Measurements from ENCODE around the gene ZNF561. TPM values are rescaled to one million over a fixed set of nuclear protein-coding genes. Genes with fewer than 3 reads are reported as not detected.

Gene ZNF561
- total and polyA plus RNA-seq, 9 of the 15 experiments (the other 6 are each of a cell fraction or from before 2014, with no cell fraction given): 13.9 to 34.9 (median 23.6) TPM

- peak in 1 of 2 experiments; percentile 93; a peak in 2 of 3 replicates for TF ChIP-seq CBX3 (IDR thresholded peaks at IDR 0.05; ENCODE audit: borderline replicate concordance in 1 of 2, low read length in 2 of 2)
- no peak for TF ChIP-seq ATF6 (CRISPR knock-in tag; IDR thresholded peaks at IDR 0.05)
- no peak for TF ChIP-seq U2AF1 (optimal IDR thresholded peaks at IDR 0.05; ENCODE audit: low read depth, low read length)
- TF ChIP-seq ZNF277 (CRISPR knock-in tag; IDR thresholded peaks at IDR 0.05; ENCODE audit: borderline replicate concordance): no peak
- no peak for TF ChIP-seq MCM5 (IDR thresholded peaks at IDR 0.05; ENCODE audit: low read depth)
- TF ChIP-seq SNAPC5 (CRISPR knock-in tag; IDR thresholded peaks at IDR 0.05): no peak
- TF ChIP-seq SMARCB1 (IDR thresholded peaks at IDR 0.05; ENCODE audit: insufficient read length, low read depth): no peak
- peak; percentile 100 for TF ChIP-seq ZNF75A (CRISPR knock-in tag; IDR thresholded peaks at IDR 0.05)
- TF ChIP-seq NR0B1 (IDR thresholded peaks at IDR 0.05; ENCODE audit: partially characterized antibody): no peak
- TF ChIP-seq BMI1 (IDR thresholded peaks at IDR 0.05; ENCODE audit: low read length): no peak
- peak; percentile 77 for TF ChIP-seq ZEB2 (IDR thresholded peaks at IDR 0.05)
These were observed 54.9 kb downstream of the ZNF561 start (continued) for GRCh38 chr19:9565900-9566705.

Other genes with a start within 250 kb of the ZNF561 start
Only the 7 nearest of the 9 such genes appear.
- 12.7 and 14.0 TPM in 2 replicates for gene ZNF266, start 185.7 kb downstream of the ZNF561 start, total RNA-seq (2014; rRNA removed)
- 23.0 and 27.1 TPM in 2 replicates for gene ZNF266, start 185.7 kb downstream of the ZNF561 start, total RNA-seq (2014; rRNA removed; fragmentation: Illumina TruSeq; extraction: Trizol)
- 19.2 and 19.3 TPM in 2 replicates for gene ZNF266, start 185.7 kb downstream of the ZNF561 start, total RNA-seq (2015; rRNA removed; fragmentation: Illumina TruSeq; extraction: Trizol)
- 20.0 and 20.3 TPM in 2 replicates for gene ZNF266, start 185.7 kb downstream of the ZNF561 start, total RNA-seq (2021)
- gene ZNF266, start 185.7 kb downstream of the ZNF561 start, polyA plus RNA-seq (2011; rRNA removed): 40.9 and 41.8 TPM in 2 replicates
- gene ZNF266, start 185.7 kb downstream of the ZNF561 start, polyA plus RNA-seq (2014; fragmentation: Illumina TruSeq; extraction: Trizol): 19.8 and 21.0 TPM in 2 replicates
- gene ZNF266, start 185.7 kb downstream of the ZNF561 start, polyA plus RNA-seq (2014; fragmentation: Nextera tagmentation; extraction: Ambion mirVana): 1 to 10 TPM; 5.9 to 7.6 TPM
- gene ZNF266, start 185.7 kb downstream of the ZNF561 start, polyA plus RNA-seq (2014; rRNA removed): 16.2 and 21.6 TPM in 2 replicates
- gene ZNF560, start 122.6 kb downstream of the ZNF561 start, total RNA-seq (2014; rRNA removed): not detected in 2 replicates
- gene ZNF560, start 122.6 kb downstream of the ZNF561 start, total RNA-seq (2014; rRNA removed; fragmentation: Illumina TruSeq; extraction: Trizol): 0.04 TPM in 1 of 2 replicates, not detected in the other
- not detected in 2 replicates for gene ZNF560, start 122.6 kb downstream of the ZNF561 start, total RNA-seq (2015; rRNA removed; fragmentation: Illumina TruSeq; extraction: Trizol)
- 0.09 TPM in 1 of 2 replicates, not detected in the other for gene ZNF560, start 122.6 kb downstream of the ZNF561 start, total RNA-seq (2021)
- not detected in 2 replicates for gene ZNF560, start 122.6 kb downstream of the ZNF561 start, polyA plus RNA-seq (2011; rRNA removed)
- 0.04 and 0.26 TPM in 2 replicates for gene ZNF560, start 122.6 kb downstream of the ZNF561 start, polyA plus RNA-seq (2014; fragmentation: Illumina TruSeq; extraction: Trizol)
- under 1 TPM; 0.06 to 0.18 TPM for gene ZNF560, start 122.6 kb downstream of the ZNF561 start, polyA plus RNA-seq (2014; fragmentation: Nextera tagmentation; extraction: Ambion mirVana)
- 0.03 and 0.04 TPM in 2 replicates for gene ZNF560, start 122.6 kb downstream of the ZNF561 start, polyA plus RNA-seq (2014; rRNA removed)
- 6.9 and 7.8 TPM in 2 replicates for gene ZNF426, start 82.6 kb downstream of the ZNF561 start, total RNA-seq (2014; rRNA removed)
- 14.3 and 16.6 TPM in 2 replicates for gene ZNF426, start 82.6 kb downstream of the ZNF561 start, total RNA-seq (2014; rRNA removed; fragmentation: Illumina TruSeq; extraction: Trizol)
- gene ZNF426, start 82.6 kb downstream of the ZNF561 start, total RNA-seq (2015; rRNA removed; fragmentation: Illumina TruSeq; extraction: Trizol): 10.8 and 11.9 TPM in 2 replicates
- 10.9 and 11.3 TPM in 2 replicates for gene ZNF426, start 82.6 kb downstream of the ZNF561 start, total RNA-seq (2021)
- 8.8 and 9.5 TPM in 2 replicates for gene ZNF426, start 82.6 kb downstream of the ZNF561 start, polyA plus RNA-seq (2011; rRNA removed)
- gene ZNF426, start 82.6 kb downstream of the ZNF561 start, polyA plus RNA-seq (2014; fragmentation: Illumina TruSeq; extraction: Trizol): 6.6 TPM in 2 replicates
- gene ZNF426, start 82.6 kb downstream of the ZNF561 start, polyA plus RNA-seq (2014; fragmentation: Nextera tagmentation; extraction: Ambion mirVana): 1 to 10 TPM; 3.2 to 4.8 TPM
- 4.0 TPM in 2 replicates for gene ZNF426, start 82.6 kb downstream of the ZNF561 start, polyA plus RNA-seq (2014; rRNA removed)
- 46.8 and 55.5 TPM in 2 replicates for gene ZNF121, start 36.7 kb downstream of the ZNF561 start, total RNA-seq (2014; rRNA removed)
- 115 and 132 TPM in 2 replicates for gene ZNF121, start 36.7 kb downstream of the ZNF561 start, total RNA-seq (2014; rRNA removed; fragmentation: Illumina TruSeq; extraction: Trizol)
- gene ZNF121, start 36.7 kb downstream of the ZNF561 start, total RNA-seq (2015; rRNA removed; fragmentation: Illumina TruSeq; extraction: Trizol): 90.1 and 99.2 TPM in 2 replicates
- 66.0 and 70.0 TPM in 2 replicates for gene ZNF121, start 36.7 kb downstream of the ZNF561 start, total RNA-seq (2021)
- 33.4 and 42.2 TPM in 2 replicates for gene ZNF121, start 36.7 kb downstream of the ZNF561 start, polyA plus RNA-seq (2011; rRNA removed)
- gene ZNF121, start 36.7 kb downstream of the ZNF561 start, polyA plus RNA-seq (2014; fragmentation: Illumina TruSeq; extraction: Trizol): 26.0 and 29.4 TPM in 2 replicates
- 10 to 100 TPM; 14.6 to 26.2 TPM for gene ZNF121, start 36.7 kb downstream of the ZNF561 start, polyA plus RNA-seq (2014; fragmentation: Nextera tagmentation; extraction: Ambion mirVana)
- 25.8 and 28.4 TPM in 2 replicates for gene ZNF121, start 36.7 kb downstream of the ZNF561 start, polyA plus RNA-seq (2014; rRNA removed)
- gene ZNF562, start 53.9 kb upstream of the ZNF561 start, total RNA-seq (2014; rRNA removed): 20.8 and 24.0 TPM in 2 replicates
- 46.9 and 51.0 TPM in 2 replicates for gene ZNF562, start 53.9 kb upstream of the ZNF561 start, total RNA-seq (2014; rRNA removed; fragmentation: Illumina TruSeq; extraction: Trizol)
- 36.1 and 39.7 TPM in 2 replicates for gene ZNF562, start 53.9 kb upstream of the ZNF561 start, total RNA-seq (2015; rRNA removed; fragmentation: Illumina TruSeq; extraction: Trizol)
- 31.5 and 34.3 TPM in 2 replicates for gene ZNF562, start 53.9 kb upstream of the ZNF561 start, total RNA-seq (2021)
- gene ZNF562, start 53.9 kb upstream of the ZNF561 start, polyA plus RNA-seq (2011; rRNA removed): 32.8 and 33.9 TPM in 2 replicates
- 17.9 and 18.4 TPM in 2 replicates for gene ZNF562, start 53.9 kb upstream of the ZNF561 start, polyA plus RNA-seq (2014; fragmentation: Illumina TruSeq; extraction: Trizol)
- 10 to 100 TPM; 11.8 to 15.1 TPM for gene ZNF562, start 53.9 kb upstream of the ZNF561 start, polyA plus RNA-seq (2014; fragmentation: Nextera tagmentation; extraction: Ambion mirVana)
- 13.1 and 17.1 TPM in 2 replicates for gene ZNF562, start 53.9 kb upstream of the ZNF561 start, polyA plus RNA-seq (2014; rRNA removed)
- gene ZNF846, start 147.5 kb upstream of the ZNF561 start, total RNA-seq (2014; rRNA removed): 4.5 and 5.2 TPM in 2 replicates
- gene ZNF846, start 147.5 kb upstream of the ZNF561 start, total RNA-seq (2014; rRNA removed; fragmentation: Illumina TruSeq; extraction: Trizol): 8.5 and 8.6 TPM in 2 replicates
- gene ZNF846, start 147.5 kb upstream of the ZNF561 start, total RNA-seq (2015; rRNA removed; fragmentation: Illumina TruSeq; extraction: Trizol): 6.8 and 8.7 TPM in 2 replicates
- gene ZNF846, start 147.5 kb upstream of the ZNF561 start, total RNA-seq (2021): 5.1 and 7.8 TPM in 2 replicates
- 6.0 and 8.5 TPM in 2 replicates for gene ZNF846, start 147.5 kb upstream of the ZNF561 start, polyA plus RNA-seq (2011; rRNA removed)
- gene ZNF846, start 147.5 kb upstream of the ZNF561 start, polyA plus RNA-seq (2014; fragmentation: Illumina TruSeq; extraction: Trizol): 6.2 and 6.8 TPM in 2 replicates
- 1 to 10 TPM; 4.1 to 4.5 TPM for gene ZNF846, start 147.5 kb upstream of the ZNF561 start, polyA plus RNA-seq (2014; fragmentation: Nextera tagmentation; extraction: Ambion mirVana)
- gene ZNF846, start 147.5 kb upstream of the ZNF561 start, polyA plus RNA-seq (2014; rRNA removed): 8.6 and 11.1 TPM in 2 replicates
- 28.4 and 36.6 TPM in 2 replicates for gene FBXL12, start 197.8 kb upstream of the ZNF561 start, total RNA-seq (2014; rRNA removed)
- 11.8 and 12.8 TPM in 2 replicates for gene FBXL12, start 197.8 kb upstream of the ZNF561 start, total RNA-seq (2014; rRNA removed; fragmentation: Illumina TruSeq; extraction: Trizol)
- 20.0 and 20.1 TPM in 2 replicates for gene FBXL12, start 197.8 kb upstream of the ZNF561 start, total RNA-seq (2015; rRNA removed; fragmentation: Illumina TruSeq; extraction: Trizol)
- 37.1 and 37.7 TPM in 2 replicates for gene FBXL12, start 197.8 kb upstream of the ZNF561 start, total RNA-seq (2021)
- gene FBXL12, start 197.8 kb upstream of the ZNF561 start, polyA plus RNA-seq (2011; rRNA removed): 27.1 and 34.2 TPM in 2 replicates
- 26.5 and 37.4 TPM in 2 replicates for gene FBXL12, start 197.8 kb upstream of the ZNF561 start, polyA plus RNA-seq (2014; fragmentation: Illumina TruSeq; extraction: Trizol)
- gene FBXL12, start 197.8 kb upstream of the ZNF561 start, polyA plus RNA-seq (2014; fragmentation: Nextera tagmentation; extraction: Ambion mirVana): 1 to 10 TPM; 2.7 to 3.9 TPM
- 39.8 and 40.5 TPM in 2 replicates for gene FBXL12, start 197.8 kb upstream of the ZNF561 start, polyA plus RNA-seq (2014; rRNA removed)

Data from K562 (cell line).